Panc1 (cell line): Measurements from ENCODE around the gene QPCTL. TPM values are rescaled to one million over a fixed set of nuclear protein-coding genes. Genes with fewer than 3 reads are reported as not detected.

ENCODE experiments used
- ATAC-seq: fragments of 200-7000 bp; cut with Tn5 transposase; 2 replicates; pipeline ENCODE4 v1.9.1; 2020; ENCODE audit warnings: mild to moderate bottlenecking, moderate library complexity
- BruUV-seq: library from RNA; stranded (reverse); fragments of 400-500 nt; replicated peaks from 2 replicates; lab custom pipeline; 2021; lab: Mats Ljungman, UMichigan
- CTCF ChIA-PET: fragments of 300-600 bp; sonication (Branson Sonifier 250); formaldehyde crosslinking; loops from one replicate; lab custom pipeline; 2022; ENCODE audit warnings: antibody characterized with exemption; lab: Charles Lee
- POLR2A ChIA-PET: fragments of 300-600 bp; sonication (Branson Sonifier 250); formaldehyde crosslinking; loops from one replicate; lab custom pipeline; 2022; ENCODE audit warnings: antibody characterized with exemption; lab: Charles Lee
- DNase-seq: peaks from one replicate; pipeline ENCODE4 v3.0.0-alpha.2; 2010; ENCODE audit warnings: low read depth, low spot score
- H3K27ac ChIP-seq: 2 replicates; pipeline ENCODE4 v1.5.1; 2011; ENCODE audit warnings: mild to moderate bottlenecking, low read length, inconsistent platforms
- H3K27me3 ChIP-seq: fragments of 200-500 bp; sonication (Bioruptor generic); 2 replicates; pipeline ENCODE4 v1.6.0; 2014; ENCODE audit warnings: low read length, inconsistent platforms; ENCODE audit not compliant: control insufficient read depth, insufficient read depth
- H3K36me3 ChIP-seq: fragments of 200-500 bp; sonication (Bioruptor generic); 2 replicates; pipeline ENCODE4 v1.5.1; 2014; ENCODE audit warnings: inconsistent platforms, mild to moderate bottlenecking, low read length, moderate library complexity; ENCODE audit not compliant: control insufficient read depth, insufficient read depth
- H3K4me1 ChIP-seq: 2 replicates; pipeline ENCODE4 v1.5.1; 2011; ENCODE audit warnings: inconsistent platforms, mild to moderate bottlenecking, low read length, moderate library complexity; ENCODE audit not compliant: control insufficient read depth, insufficient read depth
- H3K4me3 ChIP-seq, 2 experiments: 2 replicates each; pipeline ENCODE4 v1.5.1; 2011 to 2012; ENCODE audit warnings: low read depth in 2 of 2, low read length in 2 of 2, mild to moderate bottlenecking in 2 of 2, inconsistent platforms in 1 of 2, moderate library complexity in 1 of 2
- H3K9me3 ChIP-seq: fragments of 200-500 bp; sonication (Bioruptor generic); 2 replicates; pipeline ENCODE4 v1.5.1; 2014; ENCODE audit warnings: low read depth, mild to moderate bottlenecking, inconsistent platforms, low read length, moderate library complexity; ENCODE audit not compliant: control insufficient read depth, insufficient read depth
- POLR2AphosphoS5 ChIP-seq: IDR thresholded peaks from 2 replicates; pipeline ENCODE4 v1.6.1; 2012; ENCODE audit warnings: mild to moderate bottlenecking, low read depth, low read length, moderate library complexity
- SIN3A ChIP-seq: IDR thresholded peaks from 2 replicates; pipeline ENCODE4 v1.6.1; 2012; ENCODE audit warnings: low read depth, mild to moderate bottlenecking, low read length, moderate library complexity, borderline replicate concordance; ENCODE audit not compliant: insufficient read depth
- TCF7L2 ChIP-seq: IDR thresholded peaks from 2 replicates; pipeline ENCODE4 v1.6.1; 2011; ENCODE audit warnings: mild to moderate bottlenecking, low read depth, low read length, inconsistent platforms
- in situ Hi-C: cut with HindIII; loops from 2 replicates; pipeline ENCODE4 v1.10.0; 2016; ENCODE audit warnings: low sequenced_read_pairs, low pct_unique_long_range_greater_than_20kb
- intact Hi-C: fragments of 100-400 bp; cut with micrococcal nuclease; formaldehyde crosslinking; loops from one replicate; pipeline ENCODE4 v1.10.0; 2022; ENCODE audit not compliant: unreplicated experiment
- total RNA-seq: library from RNA; stranded (reverse); gene quantifications from one replicate; pipeline ENCODE4 v1.2.1, GENCODE V29; 2021; ENCODE audit not compliant: unreplicated experiment
- TF ChIP-seq, protein P1 (sequence below): fragments of 450-650 bp; IDR thresholded peaks from 2 replicates; pipeline ENCODE4 v1.5.1; 2017; ENCODE audit warnings: mild to moderate bottlenecking
- TF ChIP-seq, protein P2 (sequence below), 2 experiments: IDR thresholded peaks; 2 replicates each; pipeline ENCODE4 v1.6.1; 2011 to 2012; ENCODE audit warnings: low read depth in 2 of 2, control low read depth in 1 of 2, low read length in 1 of 2, mild to moderate bottlenecking in 1 of 2, moderate library complexity in 1 of 2; ENCODE audit not compliant: insufficient read depth in 1 of 2

Gene QPCTL
- total RNA-seq, 1 experiment from 2014 or later, result 19.4 TPM

DNA sequence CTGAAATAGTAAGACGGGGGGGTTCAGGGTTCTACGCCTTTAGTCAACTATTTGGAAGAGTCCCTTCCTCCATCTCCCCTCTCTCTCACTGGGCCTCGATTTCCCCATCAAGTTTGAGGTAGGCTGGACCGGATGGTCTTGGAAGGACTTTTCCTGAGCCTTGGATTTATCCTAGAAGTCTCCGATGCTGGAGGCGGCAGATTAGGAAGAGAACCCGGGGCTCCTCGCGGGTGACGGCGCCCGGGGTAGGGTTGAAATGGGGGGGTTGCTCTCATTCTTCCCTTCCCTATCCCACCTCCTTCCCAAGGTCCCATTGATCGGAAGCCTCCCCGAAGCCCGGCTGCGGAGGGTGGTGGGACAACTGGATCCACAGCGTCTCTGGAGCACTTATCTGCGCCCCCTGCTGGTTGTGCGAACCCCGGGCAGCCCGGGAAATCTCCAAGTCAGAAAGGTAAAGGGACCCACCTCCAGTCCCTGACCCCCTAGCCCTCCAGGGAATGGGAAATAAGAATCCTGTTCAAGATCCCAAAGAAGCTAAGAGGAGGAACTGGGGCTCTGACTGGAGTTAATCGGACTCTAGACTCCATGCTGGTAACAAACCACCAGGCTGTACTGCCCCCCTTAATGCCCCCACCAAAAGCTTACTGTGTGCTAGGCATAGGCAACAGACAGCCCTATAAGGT is 781 bp downstream of the QPCTL start:
- H3K27me3 ChIP-seq, result no peaks in the 10 kb centered on the region
- peak overlapping the region; percentile 82 for H3K27ac ChIP-seq
- intact Hi-C loops, result no loop called here
- ATAC-seq, result 0 out of 2 replicates have a peak, but pooled peaks have one; percentile 31
- no peaks in the 10 kb centered on the region for H3K9me3 ChIP-seq
- peak overlapping the region; percentile 73 to 74 for H3K4me3 ChIP-seq
- TF ChIP-seq, protein P1, sequence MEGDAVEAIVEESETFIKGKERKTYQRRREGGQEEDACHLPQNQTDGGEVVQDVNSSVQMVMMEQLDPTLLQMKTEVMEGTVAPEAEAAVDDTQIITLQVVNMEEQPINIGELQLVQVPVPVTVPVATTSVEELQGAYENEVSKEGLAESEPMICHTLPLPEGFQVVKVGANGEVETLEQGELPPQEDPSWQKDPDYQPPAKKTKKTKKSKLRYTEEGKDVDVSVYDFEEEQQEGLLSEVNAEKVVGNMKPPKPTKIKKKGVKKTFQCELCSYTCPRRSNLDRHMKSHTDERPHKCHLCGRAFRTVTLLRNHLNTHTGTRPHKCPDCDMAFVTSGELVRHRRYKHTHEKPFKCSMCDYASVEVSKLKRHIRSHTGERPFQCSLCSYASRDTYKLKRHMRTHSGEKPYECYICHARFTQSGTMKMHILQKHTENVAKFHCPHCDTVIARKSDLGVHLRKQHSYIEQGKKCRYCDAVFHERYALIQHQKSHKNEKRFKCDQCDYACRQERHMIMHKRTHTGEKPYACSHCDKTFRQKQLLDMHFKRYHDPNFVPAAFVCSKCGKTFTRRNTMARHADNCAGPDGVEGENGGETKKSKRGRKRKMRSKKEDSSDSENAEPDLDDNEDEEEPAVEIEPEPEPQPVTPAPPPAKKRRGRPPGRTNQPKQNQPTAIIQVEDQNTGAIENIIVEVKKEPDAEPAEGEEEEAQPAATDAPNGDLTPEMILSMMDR, result peak; percentile 93
- TF ChIP-seq, protein P2, sequence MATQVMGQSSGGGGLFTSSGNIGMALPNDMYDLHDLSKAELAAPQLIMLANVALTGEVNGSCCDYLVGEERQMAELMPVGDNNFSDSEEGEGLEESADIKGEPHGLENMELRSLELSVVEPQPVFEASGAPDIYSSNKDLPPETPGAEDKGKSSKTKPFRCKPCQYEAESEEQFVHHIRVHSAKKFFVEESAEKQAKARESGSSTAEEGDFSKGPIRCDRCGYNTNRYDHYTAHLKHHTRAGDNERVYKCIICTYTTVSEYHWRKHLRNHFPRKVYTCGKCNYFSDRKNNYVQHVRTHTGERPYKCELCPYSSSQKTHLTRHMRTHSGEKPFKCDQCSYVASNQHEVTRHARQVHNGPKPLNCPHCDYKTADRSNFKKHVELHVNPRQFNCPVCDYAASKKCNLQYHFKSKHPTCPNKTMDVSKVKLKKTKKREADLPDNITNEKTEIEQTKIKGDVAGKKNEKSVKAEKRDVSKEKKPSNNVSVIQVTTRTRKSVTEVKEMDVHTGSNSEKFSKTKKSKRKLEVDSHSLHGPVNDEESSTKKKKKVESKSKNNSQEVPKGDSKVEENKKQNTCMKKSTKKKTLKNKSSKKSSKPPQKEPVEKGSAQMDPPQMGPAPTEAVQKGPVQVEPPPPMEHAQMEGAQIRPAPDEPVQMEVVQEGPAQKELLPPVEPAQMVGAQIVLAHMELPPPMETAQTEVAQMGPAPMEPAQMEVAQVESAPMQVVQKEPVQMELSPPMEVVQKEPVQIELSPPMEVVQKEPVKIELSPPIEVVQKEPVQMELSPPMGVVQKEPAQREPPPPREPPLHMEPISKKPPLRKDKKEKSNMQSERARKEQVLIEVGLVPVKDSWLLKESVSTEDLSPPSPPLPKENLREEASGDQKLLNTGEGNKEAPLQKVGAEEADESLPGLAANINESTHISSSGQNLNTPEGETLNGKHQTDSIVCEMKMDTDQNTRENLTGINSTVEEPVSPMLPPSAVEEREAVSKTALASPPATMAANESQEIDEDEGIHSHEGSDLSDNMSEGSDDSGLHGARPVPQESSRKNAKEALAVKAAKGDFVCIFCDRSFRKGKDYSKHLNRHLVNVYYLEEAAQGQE (IDR thresholded peaks at IDR 0.05; ENCODE audit: insufficient read depth in 1 of 2, low read depth in 2 of 2, low read length in 1 of 2), result no peak
- in situ Hi-C loops, result no loop called here
- no peak for DNase-seq
- no peaks in the 10 kb centered on the region for H3K4me1 ChIP-seq
- CTCF ChIA-PET, result interaction anchor here (0.5 to 1.1 kb wide), 4 partner anchors 10 to 76 kb away, joined by 3 to 5 read pairs (median 4); partner anchors contain the start of gene SIX5
- peaks cover 4% of the 10 kb centered on the region; the same call in 1 of the 2 replicates for H3K36me3 ChIP-seq
- TSS peak; percentile 82 for BruUV-seq
- POLR2A ChIA-PET, result interaction anchor here (0.8 to 1.5 kb wide), 2 partner anchors 14 to 76 kb away, joined by 3 read pairs; partner anchors contain the start of gene SIX5

DNA sequence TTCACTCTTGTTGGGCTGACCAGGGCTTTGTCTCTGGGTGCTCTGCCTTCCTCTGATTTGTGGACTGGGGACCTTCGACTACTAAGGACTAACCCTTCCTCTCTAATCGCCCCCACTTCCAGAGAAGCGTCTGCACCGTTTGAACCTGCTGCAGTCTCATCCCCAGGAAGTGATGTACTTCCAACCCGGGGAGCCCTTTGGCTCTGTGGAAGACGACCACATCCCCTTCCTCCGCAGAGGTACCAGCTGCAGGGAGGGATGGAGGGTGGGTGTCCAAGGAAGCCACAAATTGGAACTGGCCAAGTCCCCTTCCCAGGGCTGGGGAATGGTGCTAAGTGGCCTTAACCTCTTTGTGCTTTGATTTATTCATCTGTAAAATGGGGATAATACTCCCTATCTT is 9.2 kb downstream of the QPCTL start:
- H3K36me3 ChIP-seq, result no peaks in the 10 kb centered on the region
- no peaks in the 10 kb centered on the region for H3K9me3 ChIP-seq
- BruUV-seq, result no TSS peak
- TF ChIP-seq TCF7L2, result no peak
- no peak for TF ChIP-seq SIN3A
- TF ChIP-seq, protein P1, result no peak
- TF ChIP-seq, protein P2 (IDR thresholded peaks at IDR 0.05; ENCODE audit: insufficient read depth in 1 of 2, low read depth in 2 of 2, low read length in 1 of 2), result no peak
- no peak for TF ChIP-seq POLR2AphosphoS5
- ATAC-seq, result no peak
- no peak overlapping the region for H3K27ac ChIP-seq
- no peaks in the 10 kb centered on the region for H3K27me3 ChIP-seq
- intact Hi-C loops (loop anchor here (10.0 kb wide), 1 partner anchor 63 kb away; the partner anchor contains the start of gene SIX5), in situ Hi-C loops (no loop called here)
- ChIA-PET CTCF (no interaction called here), POLR2A (interaction anchor here (0.6 to 0.7 kb wide), 2 partner anchors 9 to 221 kb away, joined by 3 to 6 read pairs; partner anchors contain the start of gene QPCTL)
- DNase-seq, result no peak
- H3K4me3 ChIP-seq, result no peak overlapping the region
- no peaks in the 10 kb centered on the region for H3K4me1 ChIP-seq
